ENCODE measurements around the gene REPS1.
"Not testable (repeated sequence)": the region's sequence is repeated elsewhere in the genome, so short reads cannot be mapped to it uniquely, and the experiment has no call there.

REPS1 gene, protein sequence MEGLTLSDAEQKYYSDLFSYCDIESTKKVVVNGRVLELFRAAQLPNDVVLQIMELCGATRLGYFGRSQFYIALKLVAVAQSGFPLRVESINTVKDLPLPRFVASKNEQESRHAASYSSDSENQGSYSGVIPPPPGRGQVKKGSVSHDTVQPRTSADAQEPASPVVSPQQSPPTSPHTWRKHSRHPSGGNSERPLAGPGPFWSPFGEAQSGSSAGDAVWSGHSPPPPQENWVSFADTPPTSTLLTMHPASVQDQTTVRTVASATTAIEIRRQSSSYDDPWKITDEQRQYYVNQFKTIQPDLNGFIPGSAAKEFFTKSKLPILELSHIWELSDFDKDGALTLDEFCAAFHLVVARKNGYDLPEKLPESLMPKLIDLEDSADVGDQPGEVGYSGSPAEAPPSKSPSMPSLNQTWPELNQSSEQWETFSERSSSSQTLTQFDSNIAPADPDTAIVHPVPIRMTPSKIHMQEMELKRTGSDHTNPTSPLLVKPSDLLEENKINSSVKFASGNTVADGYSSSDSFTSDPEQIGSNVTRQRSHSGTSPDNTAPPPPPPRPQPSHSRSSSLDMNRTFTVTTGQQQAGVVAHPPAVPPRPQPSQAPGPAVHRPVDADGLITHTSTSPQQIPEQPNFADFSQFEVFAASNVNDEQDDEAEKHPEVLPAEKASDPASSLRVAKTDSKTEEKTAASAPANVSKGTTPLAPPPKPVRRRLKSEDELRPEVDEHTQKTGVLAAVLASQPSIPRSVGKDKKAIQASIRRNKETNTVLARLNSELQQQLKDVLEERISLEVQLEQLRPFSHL

GRCh38 chr6:138987643-138988468 is at the start of gene REPS1:
REPS1 (minus strand) TSS chr6:138988253; CDS start chr6:138987682, 571 bp downstream.
- DNase-seq = peak; percentile 97

DNA sequence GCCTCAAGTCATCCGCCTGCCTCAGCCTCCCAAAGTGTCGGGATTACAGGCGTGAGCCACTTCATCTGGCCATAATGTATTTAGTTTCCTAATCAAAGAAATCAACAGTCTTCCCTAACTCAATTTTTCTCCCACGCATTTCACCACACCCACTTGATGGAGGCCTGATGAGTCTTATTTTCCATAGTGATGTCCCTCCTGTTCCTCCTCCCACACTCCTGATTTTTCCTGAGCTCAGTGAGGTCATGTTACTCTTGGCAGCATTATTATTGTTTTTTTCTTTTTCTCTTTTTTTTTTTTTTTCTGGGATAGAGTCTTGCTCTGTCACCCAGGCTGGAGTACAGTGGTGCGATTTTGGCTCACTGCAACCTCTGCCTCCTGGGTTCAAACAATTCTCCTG is 49.4 kb upstream of the REPS1 start:
- no peak for DNase-seq

DNA sequence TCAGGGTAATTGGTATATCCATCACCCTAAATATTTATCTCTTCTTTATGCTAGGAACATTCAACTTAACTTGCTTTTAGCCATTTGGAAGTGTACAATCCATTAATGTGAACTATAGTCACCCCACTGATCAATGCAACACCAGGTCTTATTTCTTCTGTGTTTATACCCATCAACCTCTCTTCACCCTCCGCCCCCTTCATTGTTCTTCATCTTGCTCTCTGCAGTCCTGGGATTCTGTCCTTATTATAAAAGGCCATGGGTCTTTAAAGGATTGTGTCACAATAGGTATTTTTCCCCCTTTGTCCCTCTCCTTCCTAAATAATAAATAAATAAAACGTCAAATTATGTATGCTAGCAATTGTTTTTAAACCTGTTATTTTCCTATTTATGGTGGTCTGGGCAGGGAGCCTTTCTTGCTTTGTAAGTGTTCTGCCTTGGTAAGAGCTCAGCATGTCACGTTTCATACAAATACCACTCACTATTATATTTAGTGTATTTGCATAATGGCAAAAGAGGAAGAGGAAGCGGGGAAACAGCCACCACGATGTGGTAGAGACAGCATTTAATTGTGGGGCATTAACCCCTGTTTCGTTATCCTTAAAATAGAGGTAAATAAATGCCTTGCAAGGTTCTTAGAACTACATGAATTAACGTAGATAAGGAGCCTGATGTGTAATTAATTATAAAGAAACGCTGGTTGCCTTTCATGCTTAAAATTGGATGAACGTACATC is 42.3 kb upstream of the REPS1 start:
- DNase-seq = peak; percentile 24

DNA sequence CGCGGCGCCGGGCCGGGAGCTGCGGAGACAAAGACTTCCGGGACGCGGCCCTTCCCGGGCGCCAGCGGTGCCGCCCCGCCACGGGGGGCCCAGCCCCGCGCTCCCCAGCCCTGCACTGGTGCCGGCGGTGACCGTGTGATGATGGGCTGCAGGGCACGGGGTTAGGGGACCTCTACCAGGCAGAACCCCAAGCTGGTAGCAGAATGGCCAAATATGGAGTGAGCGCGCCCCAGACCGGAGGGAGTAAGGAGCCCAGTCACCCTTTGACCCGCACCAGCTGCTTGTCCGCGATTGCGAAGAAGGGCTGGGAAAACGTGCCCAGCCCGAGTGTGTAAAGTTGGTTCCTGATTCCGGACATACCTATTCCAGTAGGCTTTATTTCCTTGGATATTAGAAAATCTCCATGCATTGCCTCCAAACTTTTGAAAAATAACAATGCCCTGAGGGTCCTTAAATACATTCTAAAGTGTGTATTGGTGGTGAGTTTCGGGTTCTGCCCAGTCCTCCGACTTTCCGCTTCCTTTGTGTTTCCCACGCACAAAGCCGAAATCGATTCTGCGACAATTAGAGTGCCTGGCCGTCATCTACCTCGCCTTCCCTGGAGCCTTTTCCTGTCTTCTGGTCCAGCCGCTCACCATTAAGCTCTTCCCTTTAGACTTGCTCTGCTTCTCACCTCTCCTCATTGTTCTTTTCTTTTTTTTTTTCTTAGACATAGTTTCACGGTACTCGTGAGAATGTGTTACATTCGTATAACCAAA is 41.6 kb upstream of the REPS1 start:
- peak; percentile 83 for DNase-seq

GRCh38 chr6:139028658-139029469 is 40.8 kb upstream of the REPS1 start, which contains the start of gene ABRACL:
ABRACL (plus strand) TSS chr6:139028745; CDS start chr6:139034161, 5,416 bp downstream.
- DNase-seq = peak; percentile 95

- DNase-seq = no peak
Measured at GRCh38 chr6:139028215-139028657, 40.2 kb upstream of the REPS1 start.

DNA sequence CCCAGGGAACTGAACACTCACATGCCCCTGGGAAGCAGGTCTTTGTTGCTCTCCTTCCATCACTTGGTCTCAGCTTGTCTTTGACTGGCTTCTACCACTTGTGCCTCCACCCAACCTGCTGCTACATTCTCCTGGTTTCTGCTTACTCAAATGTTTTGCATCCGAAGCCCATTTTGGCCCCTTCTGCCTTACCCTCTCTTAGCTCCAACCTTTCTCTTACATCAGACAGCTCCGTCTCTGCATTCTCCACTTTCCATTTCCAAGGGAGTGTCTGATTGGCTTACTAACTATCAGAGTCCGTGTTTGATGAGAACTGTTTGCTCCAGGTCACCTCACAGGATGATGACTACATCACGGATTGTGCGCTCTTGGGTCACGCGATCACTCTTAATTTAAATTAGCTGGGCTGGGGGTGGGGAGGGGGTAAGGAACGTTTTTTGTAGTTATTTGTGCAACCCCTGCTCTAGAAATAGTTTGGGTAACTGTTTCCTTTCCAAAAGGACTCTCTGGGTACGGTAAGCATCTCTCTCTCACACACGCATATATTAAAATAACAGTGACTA is 39.6 kb upstream of the REPS1 start:
- DNase-seq = peak; percentile 91

GRCh38 chr6:139025416-139025815 is 37.4 kb upstream of the REPS1 start:
- not testable (repeated sequence) for DNase-seq

GRCh38 chr6:139020689-139021088 is 32.6 kb upstream of the REPS1 start:
- no peak for DNase-seq

DNA sequence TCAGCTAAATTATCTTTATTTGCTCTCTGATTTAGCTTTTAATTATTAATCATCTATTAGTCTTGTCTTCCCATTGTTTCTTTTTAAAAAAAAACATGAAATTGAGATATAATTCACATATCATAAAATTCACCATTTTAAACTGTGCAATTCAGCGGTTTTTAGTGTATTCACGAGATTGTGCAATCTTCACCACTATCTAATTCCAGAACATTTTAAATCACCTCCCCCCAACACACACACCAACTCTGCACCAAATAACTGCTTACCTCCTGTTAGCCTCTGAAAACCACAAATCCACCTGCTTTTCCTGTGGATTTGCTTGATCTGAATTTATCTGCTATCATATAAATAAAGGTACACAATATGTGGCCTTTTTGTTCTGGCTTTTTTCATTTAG is 31.7 kb upstream of the REPS1 start:
- no peak for DNase-seq

DNA sequence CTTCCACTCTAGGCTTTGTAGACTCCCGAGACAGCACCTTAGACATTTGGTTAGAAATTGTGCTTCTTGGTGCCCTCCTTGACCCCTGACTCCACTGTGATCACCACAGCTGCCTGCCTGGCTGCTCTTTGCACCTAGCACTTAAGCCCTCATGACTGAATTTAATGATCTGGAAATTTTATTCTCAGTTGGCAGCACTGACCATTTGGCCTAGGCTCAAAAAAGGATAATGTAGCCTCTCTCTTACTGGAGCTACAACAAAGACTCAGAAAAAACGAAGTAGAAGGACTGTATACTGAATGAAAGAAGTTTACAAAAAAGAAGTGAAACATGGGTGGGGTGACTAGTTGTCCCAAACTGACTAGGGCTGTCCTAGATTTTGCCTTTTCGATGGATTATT is 29.2 kb upstream of the REPS1 start:
- DNase-seq = no peak

DNA sequence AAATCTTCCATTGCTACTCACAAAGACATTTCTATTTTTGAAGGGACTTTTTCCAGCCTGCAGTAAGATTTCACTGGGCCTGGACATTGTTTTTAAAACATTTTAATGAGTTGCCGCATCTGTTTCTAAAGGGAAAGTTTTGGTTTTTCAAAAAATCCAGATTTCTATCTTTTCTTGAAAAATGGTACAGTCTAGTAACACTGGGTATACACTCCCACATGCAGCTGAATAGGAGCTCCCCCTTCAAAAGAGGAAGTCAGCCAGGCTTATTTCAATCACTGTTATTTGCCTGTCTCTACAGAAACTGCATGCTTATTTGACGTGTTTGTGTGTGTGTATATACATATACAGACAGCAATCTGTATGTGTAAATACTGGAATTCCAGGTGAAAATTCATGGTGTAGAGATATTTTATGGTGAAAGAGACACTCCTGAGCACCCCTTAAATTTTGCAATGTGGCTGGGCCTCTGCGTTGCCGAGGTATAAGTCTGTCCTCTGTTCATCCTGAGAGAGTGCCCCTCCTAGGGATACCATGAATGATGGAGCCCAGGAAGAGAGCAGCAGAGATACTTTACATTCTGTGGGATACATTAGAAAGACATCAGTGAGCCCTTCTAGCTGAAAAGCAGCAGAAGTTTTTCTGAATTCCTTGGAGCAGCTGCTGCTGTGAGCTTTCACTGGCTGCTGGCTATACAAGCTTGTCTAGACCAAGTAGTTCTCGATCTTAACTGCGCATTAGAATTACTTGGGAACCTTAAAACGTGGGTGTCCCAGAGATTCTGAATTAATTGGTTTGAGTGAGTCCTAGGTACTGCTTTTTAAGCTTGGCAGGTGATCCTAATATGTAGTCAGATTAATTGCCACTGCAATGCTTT is 28.5 kb upstream of the REPS1 start:
- DNase-seq = no peak

DNA sequence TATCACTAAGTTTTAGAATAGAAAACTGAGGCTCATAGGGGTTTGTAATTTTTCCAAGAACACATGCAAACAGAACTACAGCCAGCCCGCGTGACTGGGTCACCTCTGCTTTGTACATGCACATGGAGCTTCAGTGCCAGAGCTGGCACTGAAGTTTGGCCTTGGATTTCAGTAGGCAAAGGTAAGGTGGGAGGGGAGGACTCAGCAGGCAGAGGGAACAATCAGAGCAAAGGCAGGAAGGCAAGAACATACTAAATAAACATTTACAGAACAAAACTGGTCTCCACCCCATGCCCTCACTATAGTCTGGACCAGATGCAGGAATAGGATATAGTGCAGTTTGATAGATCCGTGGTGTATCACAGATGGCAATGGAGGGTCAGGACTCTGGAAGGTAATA is 26.9 kb upstream of the REPS1 start:
- DNase-seq = peak; percentile 50

DNA sequence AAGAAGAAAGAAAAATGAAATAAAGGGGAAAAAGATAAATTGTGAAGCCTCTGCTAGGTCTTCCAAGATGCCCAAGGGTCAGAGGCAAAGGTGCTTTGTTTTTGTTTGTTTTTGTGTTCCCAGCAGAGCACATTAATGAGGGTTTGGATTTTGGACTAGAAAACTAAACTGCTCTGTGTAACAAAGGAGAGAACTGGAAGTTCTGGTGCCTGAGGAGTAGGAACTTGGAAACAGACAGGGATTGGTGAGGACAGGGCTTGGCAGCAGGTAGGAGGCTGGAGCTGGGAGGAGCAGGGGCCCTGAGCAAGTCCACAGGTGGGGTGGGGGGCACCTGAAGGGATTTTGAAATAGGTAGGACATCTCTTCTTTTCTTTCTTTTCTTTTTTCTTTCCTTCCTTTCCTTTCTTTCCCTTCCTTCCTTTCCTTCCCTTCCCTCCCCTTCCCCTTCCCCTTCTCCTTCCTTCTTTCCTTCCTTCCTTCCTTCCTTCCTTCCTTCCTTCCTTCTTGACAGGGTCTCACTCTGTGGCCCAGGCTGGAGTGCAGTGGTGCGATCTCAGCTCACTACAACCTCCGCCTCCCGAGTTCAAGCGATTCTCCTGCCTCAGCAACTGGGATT is 25.2 kb upstream of the REPS1 start:
- no peak for DNase-seq

DNA sequence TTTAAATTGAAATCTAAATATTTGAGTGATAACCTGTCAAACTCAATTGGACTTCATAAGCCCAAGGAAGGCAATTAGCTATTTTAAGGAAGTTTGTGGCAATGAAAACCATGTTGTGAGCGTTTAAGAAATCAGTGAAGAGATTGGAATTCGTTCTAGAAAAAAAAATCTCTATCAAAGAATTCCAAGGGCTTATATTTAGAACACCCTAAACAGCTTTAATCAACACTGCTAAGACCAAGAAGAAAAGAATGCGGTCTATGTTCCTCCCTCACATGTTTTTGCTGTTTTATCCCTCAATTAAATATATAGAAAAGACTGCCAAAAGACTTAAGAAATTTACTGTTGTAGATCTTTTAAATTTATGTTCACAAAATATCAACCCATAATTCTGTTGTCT is 23.9 kb upstream of the REPS1 start:
- no peak for DNase-seq

GRCh38 chr6:139010674-139011073 is 22.6 kb upstream of the REPS1 start:
- peak; percentile 41 for DNase-seq

GRCh38 chr6:139008117-139008516 is 20.1 kb upstream of the REPS1 start:
- DNase-seq = no peak

- no peak for DNase-seq
Measured at GRCh38 chr6:139007428-139007827, 19.4 kb upstream of the REPS1 start.

DNA sequence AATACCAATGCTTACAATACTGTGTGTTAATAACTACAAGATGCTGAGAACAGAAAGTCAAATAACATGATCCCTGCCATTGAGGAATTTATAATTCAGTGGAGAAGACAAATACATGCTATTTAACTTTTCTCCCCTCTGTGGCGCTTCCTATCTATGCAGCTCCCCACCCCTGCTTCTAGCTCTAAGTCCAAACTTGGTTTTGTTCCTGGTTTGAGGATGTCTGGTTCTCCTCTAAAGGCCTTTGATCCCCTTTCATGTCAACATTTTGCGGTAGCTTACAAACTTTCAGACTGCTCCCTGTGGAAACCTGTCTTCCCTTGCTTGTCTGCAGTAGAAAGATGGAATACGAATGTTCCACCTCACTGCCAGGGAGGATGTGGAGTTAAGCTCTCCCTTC is 18.4 kb upstream of the REPS1 start:
- no peak for DNase-seq

Measured in NCI-H146 (cell line).